ENCODE data around the gene LIMK2. TPM values are rescaled to one million over a fixed set of nuclear protein-coding genes. Genes with fewer than 3 reads are reported as not detected.
"Not testable (repeated sequence)": the region's sequence is repeated elsewhere in the genome, so short reads cannot be mapped to it uniquely, and the experiment has no call there.

Gene LIMK2
- polyA plus RNA-seq (2013, experiment 1 of 4): 40.7 TPM
- polyA plus RNA-seq (2013, experiment 2 of 4): 46.7 TPM
- polyA plus RNA-seq (2013, experiment 3 of 4): 27.9 TPM
- polyA plus RNA-seq (2013, experiment 4 of 4): 29.6 TPM

DNA sequence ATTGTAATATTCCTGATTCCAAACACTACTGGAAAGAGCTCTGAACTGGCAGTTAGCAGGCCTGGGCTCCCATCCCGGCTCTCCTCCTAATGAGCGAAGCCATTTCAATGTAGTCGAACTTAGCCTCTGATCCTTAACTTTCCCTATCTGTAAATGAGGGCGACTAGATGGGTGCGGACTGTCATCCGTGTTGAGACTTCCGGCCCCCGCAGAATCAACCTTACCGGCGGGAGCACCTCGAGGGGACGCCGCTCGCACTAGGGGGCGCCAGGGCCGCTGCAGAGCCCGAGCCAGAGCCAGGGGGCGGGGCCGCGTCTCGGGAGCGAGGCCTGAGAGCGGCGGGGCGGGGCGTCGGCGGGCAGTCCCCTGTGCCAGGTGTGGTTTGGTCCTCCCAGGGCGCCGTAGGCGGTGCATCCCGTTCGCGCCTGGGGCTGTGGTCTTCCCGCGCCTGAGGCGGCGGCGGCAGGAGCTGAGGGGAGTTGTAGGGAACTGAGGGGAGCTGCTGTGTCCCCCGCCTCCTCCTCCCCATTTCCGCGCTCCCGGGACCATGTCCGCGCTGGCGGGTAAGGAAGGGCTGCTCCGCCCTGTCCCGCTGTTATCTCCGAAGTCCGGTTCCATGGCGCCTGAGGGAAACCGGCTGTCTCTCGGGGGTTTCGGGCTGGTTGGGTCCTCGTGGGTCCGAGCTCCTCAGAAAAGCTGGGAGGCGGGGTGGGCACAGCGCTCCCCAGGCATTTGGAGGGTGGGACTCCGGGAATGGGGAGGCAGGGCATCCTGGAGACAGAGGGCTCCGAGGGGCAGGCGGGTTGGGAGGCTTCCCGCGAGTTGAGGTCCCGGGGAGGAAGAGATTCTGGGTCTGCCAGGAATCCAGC lies at the start of gene LIMK2:
LIMK2 (plus strand) TSS at position 437 of the 869 bp plus-strand sequence; CDS start at position 548, 111 bp downstream.
- Histone ChIP-seq H3K27me3 (ENCODE audit: control insufficient read depth, insufficient read depth, low read length, poor library complexity, severe bottlenecking) (no peaks in the 10 kb centered on the region), H3K27ac (ENCODE audit: insufficient read depth, low read depth, low read length, poor library complexity, severe bottlenecking) (peak within 1 kb of the TSS; percentile 36)
- WGBS, 2 experiments: 2% methylated on average over 64 of the region's 64 CpGs

DNA sequence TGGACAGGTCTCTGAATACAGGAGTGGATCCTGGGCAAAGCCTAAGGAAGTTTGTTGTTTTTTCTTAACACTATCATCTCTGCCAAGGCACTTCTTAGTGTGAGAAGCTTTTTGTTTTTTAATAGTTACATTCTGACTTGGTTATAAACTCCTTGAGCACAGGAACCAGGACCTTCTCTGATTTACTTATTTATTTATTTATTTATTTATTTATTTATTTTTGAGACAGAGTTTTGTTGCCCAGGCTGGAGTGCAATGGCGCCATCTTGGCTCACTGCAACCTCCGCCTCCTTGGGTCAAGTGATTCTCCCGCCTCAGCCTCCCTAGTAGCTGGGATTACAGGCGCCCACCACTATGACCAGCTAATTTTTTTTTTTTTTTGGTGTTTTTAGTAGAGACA lies 41.1 kb upstream of the LIMK2 start:
- Histone ChIP-seq H3K4me3 (ENCODE audit: insufficient read depth, low read depth, low read length) (no peak overlapping the region), H3K27me3 (ENCODE audit: control insufficient read depth, insufficient read depth, low read length, poor library complexity, severe bottlenecking) (no peaks in the 10 kb centered on the region), H3K9me3 (ENCODE audit: control insufficient read depth, low read length) (no peaks in the 10 kb centered on the region), H3K4me1 (ENCODE audit: control insufficient read depth, insufficient read depth, low read length) (no peaks in the 10 kb centered on the region), H3K27ac (ENCODE audit: insufficient read depth, low read depth, low read length, poor library complexity, severe bottlenecking) (no peak overlapping the region), H3K36me3 (ENCODE audit: control insufficient read depth, insufficient read depth, low read length) (no peaks in the 10 kb centered on the region)
- 96 to 98% methylated on average over 3 to 4 of the region's 4 CpGs for WGBS, 2 experiments

More for the DNA sequence above, at the start of gene LIMK2:
- no peaks in the 10 kb centered on the region for H3K36me3 ChIP-seq (ENCODE audit: control insufficient read depth, insufficient read depth, low read length)
- H3K4me3 ChIP-seq (ENCODE audit: insufficient read depth, low read depth, low read length): peak within 1 kb of the TSS; percentile 92
- H3K9me3 ChIP-seq (ENCODE audit: control insufficient read depth, low read length): no peaks in the 10 kb centered on the region
- no peaks in the 10 kb centered on the region for H3K4me1 ChIP-seq (ENCODE audit: control insufficient read depth, insufficient read depth, low read length)

DNA sequence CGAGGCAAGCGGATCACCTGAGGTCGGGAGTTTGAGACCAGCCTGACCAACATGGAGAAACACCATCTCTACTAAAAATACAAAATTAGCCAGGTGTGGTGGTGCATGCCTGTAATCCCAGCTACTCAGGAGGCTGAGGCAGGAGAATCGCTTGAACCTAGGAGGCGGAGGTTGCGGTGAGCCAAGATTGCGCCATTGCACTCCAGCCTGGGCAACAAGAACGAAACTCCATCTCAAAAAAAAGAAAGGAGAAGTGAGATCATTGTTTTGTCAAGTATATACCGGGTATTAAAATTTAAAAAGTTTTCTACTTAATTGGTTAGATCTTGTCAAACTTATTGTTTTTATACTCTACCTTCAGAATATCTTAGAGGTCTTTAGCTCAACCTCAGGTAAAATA lies 40.4 kb upstream of the LIMK2 start:
- not testable (repeated sequence) for H3K4me3 ChIP-seq (ENCODE audit: insufficient read depth, low read depth, low read length); H3K27me3 ChIP-seq (ENCODE audit: control insufficient read depth, insufficient read depth, low read length, poor library complexity, severe bottlenecking); H3K36me3 ChIP-seq (ENCODE audit: control insufficient read depth, insufficient read depth, low read length); H3K4me1 ChIP-seq (ENCODE audit: control insufficient read depth, insufficient read depth, low read length); H3K9me3 ChIP-seq (ENCODE audit: control insufficient read depth, low read length); H3K27ac ChIP-seq (ENCODE audit: insufficient read depth, low read depth, low read length, poor library complexity, severe bottlenecking)
- whole genome bisulfite sequencing, 2 experiments: 88 to 96% methylated on average over 5 to 7 of the region's 9 CpGs

DNA sequence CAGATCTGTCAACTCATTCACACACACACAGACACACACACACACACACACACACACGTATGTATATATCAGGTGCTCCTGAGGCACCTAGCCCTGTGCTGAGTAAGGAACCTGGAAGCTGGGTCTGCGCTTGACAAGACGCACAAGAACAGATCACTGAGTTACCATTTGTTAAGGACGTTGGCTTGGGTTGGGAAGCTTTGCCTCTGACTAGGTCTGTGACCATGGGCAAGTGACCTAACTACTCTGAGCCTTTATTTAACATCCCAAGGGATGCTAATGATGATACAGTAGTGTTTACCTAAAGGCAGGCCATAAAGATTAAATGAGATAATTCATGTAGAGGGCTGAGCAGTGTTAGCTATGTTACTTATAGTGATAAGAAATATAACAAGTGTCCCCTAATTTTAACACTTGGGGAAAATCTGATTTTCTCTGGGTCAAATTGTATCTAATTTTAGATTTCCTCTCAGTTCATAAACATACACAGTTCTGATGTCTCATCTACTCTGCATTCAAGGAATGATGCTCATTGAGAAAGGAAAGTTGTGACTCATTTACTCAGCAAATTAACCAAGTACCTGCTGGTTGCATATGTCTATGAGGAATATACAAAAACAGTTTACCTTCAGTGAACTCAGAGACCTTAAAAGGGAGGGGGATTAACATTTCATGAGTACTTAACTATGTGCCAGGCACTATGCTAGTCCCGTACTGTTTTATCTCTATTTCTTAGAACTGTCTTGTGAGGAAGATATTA lies 38.5 kb upstream of the LIMK2 start:
- Histone ChIP-seq H3K36me3 (ENCODE audit: control insufficient read depth, insufficient read depth, low read length) (no peaks in the 10 kb centered on the region), H3K9me3 (ENCODE audit: control insufficient read depth, low read length) (no peaks in the 10 kb centered on the region), H3K27me3 (ENCODE audit: control insufficient read depth, insufficient read depth, low read length, poor library complexity, severe bottlenecking) (no peaks in the 10 kb centered on the region), H3K4me3 (ENCODE audit: insufficient read depth, low read depth, low read length) (no peak overlapping the region), H3K27ac (ENCODE audit: insufficient read depth, low read depth, low read length, poor library complexity, severe bottlenecking) (no peak overlapping the region), H3K4me1 (ENCODE audit: control insufficient read depth, insufficient read depth, low read length) (no peaks in the 10 kb centered on the region)
- 88 to 96% methylated on average over 5 of the region's 5 CpGs for WGBS, 2 experiments

DNA sequence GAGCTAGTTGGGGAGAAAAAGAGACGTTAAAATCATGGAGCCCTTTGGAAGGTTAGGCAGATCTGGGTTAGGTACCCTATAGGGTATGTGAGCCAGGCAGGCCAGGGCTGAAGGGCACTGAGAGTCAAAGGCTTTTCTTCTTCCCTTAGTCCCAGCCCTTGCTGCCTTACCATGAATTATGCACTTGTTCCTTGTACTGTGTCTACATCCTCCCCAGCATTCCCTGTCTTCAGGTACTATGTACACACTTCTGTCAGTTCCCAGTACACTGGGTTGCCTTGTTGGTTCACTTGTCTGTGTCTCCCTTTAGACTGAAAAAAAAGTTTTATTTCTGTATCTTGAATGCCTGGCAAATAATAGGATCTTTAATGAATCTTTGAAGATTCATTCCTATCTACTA lies 35.2 kb upstream of the LIMK2 start:
- Histone ChIP-seq H3K4me3 (ENCODE audit: insufficient read depth, low read depth, low read length) (no peak overlapping the region), H3K36me3 (ENCODE audit: control insufficient read depth, insufficient read depth, low read length) (no peaks in the 10 kb centered on the region)
- 98 to 100% methylated on average over 1 of the region's 1 CpG for WGBS, 2 experiments

DNA sequence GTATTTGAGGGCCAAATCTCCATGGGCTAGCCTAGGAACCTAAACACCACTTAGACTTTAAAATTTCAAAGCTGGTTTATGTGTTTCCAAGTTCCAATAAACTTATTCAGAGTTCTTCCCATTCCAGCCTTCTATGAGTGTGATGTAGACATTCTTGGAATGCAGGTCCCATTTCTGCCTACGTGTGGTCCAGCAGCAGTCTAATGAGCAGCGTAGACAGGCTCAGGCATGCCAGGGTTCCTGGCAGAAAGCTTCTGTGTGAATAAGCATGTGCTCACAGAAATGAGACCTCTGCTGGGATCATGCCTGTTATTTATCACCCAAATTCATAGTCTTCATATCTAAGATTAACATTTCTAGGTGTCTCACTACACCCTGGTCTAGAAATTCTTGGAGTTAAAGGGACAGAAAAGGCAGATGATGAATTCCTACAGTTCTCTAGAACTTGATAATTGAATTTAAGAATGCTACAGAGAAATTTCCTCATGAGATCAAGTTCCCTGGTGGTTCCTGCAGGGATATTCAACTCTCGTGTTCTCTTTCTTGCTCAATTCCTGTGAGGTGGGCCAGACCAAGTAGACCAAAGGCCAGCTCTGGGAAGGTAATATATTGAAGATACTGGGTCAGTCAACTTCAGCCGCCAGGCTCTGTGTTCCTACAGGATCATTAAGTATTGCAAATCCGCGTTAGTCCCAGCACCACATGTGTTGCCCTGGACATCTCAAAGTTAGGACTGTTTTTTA lies 34.5 kb upstream of the LIMK2 start:
- no peak overlapping the region for H3K27ac ChIP-seq (ENCODE audit: insufficient read depth, low read depth, low read length, poor library complexity, severe bottlenecking)

More for the DNA sequence above, 35.2 kb upstream of the LIMK2 start:
- Histone ChIP-seq H3K9me3 (ENCODE audit: control insufficient read depth, low read length) (no peaks in the 10 kb centered on the region), H3K4me1 (ENCODE audit: control insufficient read depth, insufficient read depth, low read length) (no peaks in the 10 kb centered on the region), H3K27me3 (ENCODE audit: control insufficient read depth, insufficient read depth, low read length, poor library complexity, severe bottlenecking) (no peaks in the 10 kb centered on the region), H3K27ac (ENCODE audit: insufficient read depth, low read depth, low read length, poor library complexity, severe bottlenecking) (no peak overlapping the region)

DNA sequence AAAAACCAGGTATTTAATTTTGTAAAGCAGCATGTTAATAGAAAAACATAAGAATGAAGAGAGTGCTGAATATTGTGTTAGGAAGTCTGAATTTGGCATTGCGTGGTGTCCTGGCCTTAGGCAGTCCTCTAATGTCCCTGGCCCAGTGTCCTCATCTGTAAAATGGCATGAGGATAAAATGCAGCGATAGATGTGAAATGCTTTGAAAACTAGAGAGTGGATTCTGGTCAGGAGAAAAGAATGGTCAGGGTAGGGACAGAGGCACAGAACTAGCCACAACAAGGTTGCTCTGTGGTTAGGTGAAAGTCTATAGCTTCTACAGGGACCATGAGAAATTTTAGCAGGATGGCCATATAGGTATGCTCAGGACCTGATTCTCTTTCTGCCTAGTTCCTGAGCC lies 33.2 kb upstream of the LIMK2 start:
- no peaks in the 10 kb centered on the region for H3K4me1 ChIP-seq (ENCODE audit: control insufficient read depth, insufficient read depth, low read length)
- WGBS, 2 experiments: 94 to 96% methylated on average over 2 of the region's 2 CpGs
- no peaks in the 10 kb centered on the region for H3K9me3 ChIP-seq (ENCODE audit: control insufficient read depth, low read length)
- no peak overlapping the region for H3K4me3 ChIP-seq (ENCODE audit: insufficient read depth, low read depth, low read length)
- no peaks in the 10 kb centered on the region for H3K27me3 ChIP-seq (ENCODE audit: control insufficient read depth, insufficient read depth, low read length, poor library complexity, severe bottlenecking)
- no peak overlapping the region for H3K27ac ChIP-seq (ENCODE audit: insufficient read depth, low read depth, low read length, poor library complexity, severe bottlenecking)
- H3K36me3 ChIP-seq (ENCODE audit: control insufficient read depth, insufficient read depth, low read length): no peaks in the 10 kb centered on the region

More for the DNA sequence above, 34.5 kb upstream of the LIMK2 start:
- Histone ChIP-seq H3K4me1 (ENCODE audit: control insufficient read depth, insufficient read depth, low read length) (no peaks in the 10 kb centered on the region), H3K9me3 (ENCODE audit: control insufficient read depth, low read length) (no peaks in the 10 kb centered on the region), H3K4me3 (ENCODE audit: insufficient read depth, low read depth, low read length) (no peak overlapping the region), H3K36me3 (ENCODE audit: control insufficient read depth, insufficient read depth, low read length) (no peaks in the 10 kb centered on the region), H3K27me3 (ENCODE audit: control insufficient read depth, insufficient read depth, low read length, poor library complexity, severe bottlenecking) (no peaks in the 10 kb centered on the region)
- 95% methylated on average over 6 of the region's 6 CpGs for WGBS, 2 experiments

DNA sequence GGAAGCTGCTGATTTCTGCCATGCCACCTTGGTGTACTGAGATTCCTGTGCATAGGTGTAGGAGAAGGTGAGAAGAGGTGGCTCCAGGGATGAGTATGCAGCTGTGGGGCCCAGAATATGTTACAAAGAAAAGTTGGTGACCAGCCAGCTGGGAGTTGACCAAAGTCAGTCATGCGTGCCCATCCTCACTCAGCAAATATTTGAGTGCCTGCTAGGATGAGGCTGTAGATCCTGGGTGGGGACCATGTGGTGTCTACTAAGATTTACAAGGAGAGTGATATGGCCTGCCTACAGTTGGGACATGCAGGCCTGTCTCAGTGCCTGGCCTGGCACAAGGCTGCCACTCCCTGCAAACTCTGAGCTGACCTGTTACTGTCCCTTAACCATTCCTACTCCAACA lies 32.8 kb upstream of the LIMK2 start:
- Histone ChIP-seq H3K9me3 (ENCODE audit: control insufficient read depth, low read length) (no peaks in the 10 kb centered on the region), H3K27ac (ENCODE audit: insufficient read depth, low read depth, low read length, poor library complexity, severe bottlenecking) (no peak overlapping the region), H3K36me3 (ENCODE audit: control insufficient read depth, insufficient read depth, low read length) (no peaks in the 10 kb centered on the region), H3K4me3 (ENCODE audit: insufficient read depth, low read depth, low read length) (no peak overlapping the region), H3K27me3 (ENCODE audit: control insufficient read depth, insufficient read depth, low read length, poor library complexity, severe bottlenecking) (no peaks in the 10 kb centered on the region), H3K4me1 (ENCODE audit: control insufficient read depth, insufficient read depth, low read length) (no peaks in the 10 kb centered on the region)
- WGBS, 2 experiments: 90 to 98% methylated on average over 1 of the region's 1 CpG

DNA sequence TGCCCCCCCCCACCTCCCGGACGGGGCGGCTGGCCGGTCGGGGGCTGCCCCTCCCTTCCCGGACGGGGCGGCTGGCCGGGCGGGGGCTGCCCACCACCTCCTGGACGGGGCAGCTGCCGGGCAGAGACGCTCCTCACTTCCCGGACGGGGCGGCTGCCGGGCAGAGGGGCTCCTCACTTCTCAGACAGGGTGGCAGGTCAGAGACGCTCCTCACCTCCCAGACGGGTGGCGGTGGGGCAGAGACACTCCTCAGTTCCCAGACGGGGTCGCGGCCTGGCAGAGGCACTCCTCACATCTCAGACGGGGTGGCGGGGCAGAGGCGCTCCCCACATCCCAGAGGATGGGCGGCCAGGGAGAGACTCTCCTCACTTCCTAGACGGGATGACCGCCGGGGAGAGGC lies 28.1 kb upstream of the LIMK2 start:
- no peaks in the 10 kb centered on the region for H3K27me3 ChIP-seq (ENCODE audit: control insufficient read depth, insufficient read depth, low read length, poor library complexity, severe bottlenecking)
- no peaks in the 10 kb centered on the region for H3K4me1 ChIP-seq (ENCODE audit: control insufficient read depth, insufficient read depth, low read length)
- no peak overlapping the region for H3K4me3 ChIP-seq (ENCODE audit: insufficient read depth, low read depth, low read length)
- no peaks in the 10 kb centered on the region for H3K36me3 ChIP-seq (ENCODE audit: control insufficient read depth, insufficient read depth, low read length)
- WGBS, 2 experiments: 91 to 94% methylated on average over 30 of the region's 30 CpGs
- no peaks in the 10 kb centered on the region for H3K9me3 ChIP-seq (ENCODE audit: control insufficient read depth, low read length)
- no peak overlapping the region for H3K27ac ChIP-seq (ENCODE audit: insufficient read depth, low read depth, low read length, poor library complexity, severe bottlenecking)
